Lung (tissue), 12 donors: ENCODE results near the gene PMF1. TPM values are rescaled to one million over a fixed set of nuclear protein-coding genes. Genes with fewer than 3 reads are reported as not detected.

Experiments used
- ATAC-seq: fragments of 200-7000 bp; cut with Tn5 transposase; one replicate; pipeline ENCODE4 v1.9.1; 2020; ENCODE audit warnings: moderate number of reproducible peaks; ENCODE audit not compliant: insufficient read depth, low FRiP score
- DNase-seq, 3 donors: peaks; one replicate each; pipeline ENCODE4 v3.0.0-alpha.2; 2013 to 2017
- H3K27ac ChIP-seq, 2 donors: one replicate each; pipeline ENCODE4 v1.5.1; 2013; ENCODE audit warnings: mild to moderate bottlenecking in 2 of 2, moderate library complexity in 2 of 2, control low read depth in 1 of 2, inconsistent platforms in 1 of 2, low read depth in 1 of 2, low read length in 1 of 2
- H3K27me3 ChIP-seq, 3 donors: one replicate each; pipeline ENCODE4 v1.5.1; 2013; ENCODE audit warnings: low read length in 2 of 3; ENCODE audit not compliant: control insufficient read depth in 3 of 3, insufficient read depth in 3 of 3
- H3K36me3 ChIP-seq, 4 donors: one replicate each; pipeline ENCODE4 v1.5.1; 2013; ENCODE audit warnings: low read length in 4 of 4, mild to moderate bottlenecking in 1 of 4, moderate library complexity in 1 of 4; ENCODE audit not compliant: control insufficient read depth in 4 of 4, insufficient read depth in 4 of 4
- H3K4me1 ChIP-seq, 5 donors: one replicate each; pipeline ENCODE4 v1.5.1; 2013; ENCODE audit warnings: low read length in 5 of 5, mild to moderate bottlenecking in 2 of 5, moderate library complexity in 1 of 5; ENCODE audit not compliant: control insufficient read depth in 5 of 5, insufficient read depth in 5 of 5
- H3K4me3 ChIP-seq: one replicate; pipeline ENCODE4 v1.5.1; 2013; ENCODE audit warnings: mild to moderate bottlenecking, control low read depth, moderate library complexity
- H3K9ac ChIP-seq, 2 donors: one replicate each; pipeline ENCODE4 v1.5.1; 2013; ENCODE audit warnings: low read length in 2 of 2, control low read depth in 1 of 2; ENCODE audit not compliant: insufficient read depth in 1 of 2
- H3K9me3 ChIP-seq, 4 donors: one replicate each; pipeline ENCODE4 v1.5.1; 2013; ENCODE audit warnings: low read length in 3 of 4, mild to moderate bottlenecking in 1 of 4, moderate library complexity in 1 of 4; ENCODE audit not compliant: control insufficient read depth in 4 of 4, insufficient read depth in 3 of 4
- WGBS, 2 donors: extraction: QIAGEN DNeasy Blood & Tissue Kit; methylation state at CpG; one replicate each; pipeline ENCODE4 v1.1.7; 2013; 5-methylcytosine and 5-hydroxymethylcytosine counted together
- polyA plus RNA-seq, 2 donors: library from polyadenylated mRNA; stranded (reverse); fragments of 200-250 nt; gene quantifications; one replicate each; pipeline ENCODE4 v1.2.1, GENCODE V29; 2013
- total RNA-seq, 2 donors: library from RNA; depleted of rRNA in 1 of 2; stranded (reverse); fragments of >200 nt in 1 of 2; gene quantifications; one replicate each; pipeline ENCODE4 v1.2.1, GENCODE V29; 2014 to 2021
- TF ChIP-seq, protein P1 (sequence below): IDR thresholded peaks from 2 replicates; pipeline ENCODE4 v1.5.1; 2012; ENCODE audit warnings: mild to moderate bottlenecking; ENCODE audit errors: control extremely low read depth, extremely low read depth
- donor health status: control.
- donor health status: control.
- donor health status: Bipolar disorder and iron deficiency.
- donor health status: healthy.
- donor health status: DM: yes; HTN: yes; CAD: no.

Gene PMF1
- total and polyA plus RNA-seq, 4 donors: 60.0 to 144 (median 64.7) TPM

DNA sequence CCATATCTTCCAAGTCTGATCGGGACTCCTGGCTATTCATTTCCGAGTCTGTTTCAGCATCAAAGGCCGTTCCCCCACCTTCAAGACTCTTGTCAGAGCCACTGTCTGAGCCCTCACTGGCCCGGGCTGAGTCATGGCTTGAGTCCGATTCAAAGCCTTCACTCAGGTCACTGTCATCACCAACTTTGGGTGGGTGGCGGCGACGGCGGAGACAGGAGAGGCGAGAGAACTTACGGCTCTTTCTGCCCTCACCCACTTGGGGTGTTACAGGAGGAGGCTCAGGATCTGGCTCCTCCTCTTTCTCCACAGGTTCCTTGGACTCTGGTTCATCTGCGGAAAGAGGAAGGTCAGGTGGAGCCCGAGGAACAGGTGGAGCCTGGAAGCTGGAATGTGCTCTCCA lies 53.2 kb downstream of the PMF1 start:
- Histone ChIP-seq H3K9me3 (no peaks in the 10 kb centered on the region), H3K4me1 (no peaks in the 10 kb centered on the region), H3K4me3 (no peak overlapping the region), H3K27me3 (no peaks in the 10 kb centered on the region), H3K27ac (no peak overlapping the region), H3K9ac (no peak overlapping the region), H3K36me3 (peaks cover 32 to 56% (median 47%) of the 10 kb centered on the region in 4 donors)
- TF ChIP-seq, protein P1, sequence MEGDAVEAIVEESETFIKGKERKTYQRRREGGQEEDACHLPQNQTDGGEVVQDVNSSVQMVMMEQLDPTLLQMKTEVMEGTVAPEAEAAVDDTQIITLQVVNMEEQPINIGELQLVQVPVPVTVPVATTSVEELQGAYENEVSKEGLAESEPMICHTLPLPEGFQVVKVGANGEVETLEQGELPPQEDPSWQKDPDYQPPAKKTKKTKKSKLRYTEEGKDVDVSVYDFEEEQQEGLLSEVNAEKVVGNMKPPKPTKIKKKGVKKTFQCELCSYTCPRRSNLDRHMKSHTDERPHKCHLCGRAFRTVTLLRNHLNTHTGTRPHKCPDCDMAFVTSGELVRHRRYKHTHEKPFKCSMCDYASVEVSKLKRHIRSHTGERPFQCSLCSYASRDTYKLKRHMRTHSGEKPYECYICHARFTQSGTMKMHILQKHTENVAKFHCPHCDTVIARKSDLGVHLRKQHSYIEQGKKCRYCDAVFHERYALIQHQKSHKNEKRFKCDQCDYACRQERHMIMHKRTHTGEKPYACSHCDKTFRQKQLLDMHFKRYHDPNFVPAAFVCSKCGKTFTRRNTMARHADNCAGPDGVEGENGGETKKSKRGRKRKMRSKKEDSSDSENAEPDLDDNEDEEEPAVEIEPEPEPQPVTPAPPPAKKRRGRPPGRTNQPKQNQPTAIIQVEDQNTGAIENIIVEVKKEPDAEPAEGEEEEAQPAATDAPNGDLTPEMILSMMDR: no peak
- DNase-seq (no peak), ATAC-seq (no peak)
- 93 to 96% methylated on average over 13 of the region's 13 CpGs for WGBS, 2 donors

DNA sequence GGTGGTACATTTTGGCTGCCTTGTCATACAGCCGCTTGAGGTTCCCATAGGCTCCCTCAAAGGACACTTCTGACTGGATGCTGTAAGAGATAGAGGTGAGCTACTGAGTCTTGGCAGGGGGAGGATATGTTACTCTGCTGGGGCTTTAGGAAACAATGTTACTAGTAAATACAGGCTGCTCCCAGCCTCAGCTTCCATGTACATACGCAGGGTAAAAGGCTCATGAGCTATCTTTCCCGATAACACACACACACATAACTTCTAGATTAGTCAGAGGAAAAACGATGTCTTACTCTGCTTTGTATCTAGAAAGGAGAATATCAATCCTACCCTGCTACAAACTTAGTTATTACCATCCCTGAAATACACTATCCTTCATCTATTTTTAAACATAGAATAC lies 55.5 kb downstream of the PMF1 start:
- 93 to 98% methylated on average over 4 of the region's 4 CpGs for WGBS, 2 donors
- no peak overlapping the region for H3K27ac ChIP-seq
- TF ChIP-seq, protein P1: no peak
- no peaks in the 10 kb centered on the region for H3K4me1 ChIP-seq
- H3K9me3 ChIP-seq: no peaks in the 10 kb centered on the region
- H3K4me3 ChIP-seq: no peak overlapping the region
- H3K27me3 ChIP-seq: no peaks in the 10 kb centered on the region
- peaks cover 43 to 54% (median 51%) of the 10 kb centered on the region in 4 donors for H3K36me3 ChIP-seq
- no peak for DNase-seq
- H3K9ac ChIP-seq: no peak overlapping the region
- no peak for ATAC-seq

DNA sequence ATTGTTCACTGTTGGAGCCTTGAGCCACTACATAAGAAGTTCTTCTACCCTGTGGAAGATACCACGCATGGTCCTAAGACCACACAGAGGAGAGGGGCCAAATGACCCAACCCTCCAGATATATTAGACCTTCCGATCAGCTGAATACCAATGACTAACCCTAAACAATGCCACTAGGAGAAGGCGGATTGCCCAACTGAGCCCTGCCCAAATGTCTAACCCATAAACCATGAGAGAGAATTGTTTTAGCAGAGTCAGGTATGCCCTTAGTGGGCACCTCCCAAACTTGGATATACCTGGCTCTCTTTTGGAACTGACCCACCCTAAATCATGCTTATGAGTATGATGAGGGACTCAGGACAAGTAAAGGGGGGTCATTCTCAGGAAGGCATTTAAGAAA lies 57.5 kb downstream of the PMF1 start:
- Histone ChIP-seq H3K9me3 (no peaks in the 10 kb centered on the region), H3K27me3 (no peaks in the 10 kb centered on the region), H3K9ac (no peak overlapping the region), H3K4me3 (no peak overlapping the region), H3K36me3 (peaks cover 56 to 63% (median 60%) of the 10 kb centered on the region in 4 donors), H3K27ac (no peak overlapping the region), H3K4me1 (no peaks in the 10 kb centered on the region)
- 92 to 99% methylated on average over 3 of the region's 3 CpGs for WGBS, 2 donors
- TF ChIP-seq, protein P1: no peak
- no peak for DNase-seq
- no peak for ATAC-seq

DNA sequence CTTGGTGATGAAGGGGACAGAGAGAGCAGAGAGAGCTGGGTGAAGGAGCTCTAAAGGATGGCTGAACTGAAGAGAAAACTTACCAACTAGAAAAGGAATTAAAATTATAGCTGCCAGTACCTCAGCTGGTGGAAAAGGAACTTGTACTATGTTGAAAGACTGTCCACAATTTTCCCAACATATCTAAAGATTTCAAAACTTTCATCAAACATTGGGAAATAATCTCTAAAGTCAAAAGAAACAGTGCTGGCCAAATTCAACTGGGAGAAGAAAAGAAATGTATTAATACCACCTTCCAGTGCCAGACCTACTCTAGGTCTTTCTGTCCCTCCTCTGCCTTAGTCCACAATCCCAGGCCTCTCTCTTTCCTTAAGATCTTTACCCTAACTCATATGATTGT lies 63.7 kb downstream of the PMF1 start:
- H3K4me3 ChIP-seq: no peak overlapping the region
- peaks cover 0 to 6% (median 5%) of the 10 kb centered on the region in 5 donors for H3K4me1 ChIP-seq
- no peak overlapping the region for H3K27ac ChIP-seq
- peaks cover 35 to 54% (median 53%) of the 10 kb centered on the region in 4 donors for H3K36me3 ChIP-seq
- no peaks in the 10 kb centered on the region for H3K27me3 ChIP-seq
- DNase-seq (no peak), ATAC-seq (peak; percentile 59)
- TF ChIP-seq, protein P1: no peak
- H3K9ac ChIP-seq: no peak overlapping the region
- H3K9me3 ChIP-seq: peaks cover 0 to 3% (median 0%) of the 10 kb centered on the region in 4 donors
